Rectal smooth muscle tissue (tissue), 1 donor: ENCODE results near the gene ETV6.
A peak's percentile ranks its signal among the peaks of the same experiment; 100 is the strongest.

Experiments
- H3K27ac ChIP-seq: one replicate; pipeline ENCODE4 v1.7.0; 2013; ENCODE audit warnings: low read depth, low read length, inconsistent platforms
- H3K27me3 ChIP-seq: one replicate; pipeline ENCODE4 v1.7.0; 2013; ENCODE audit warnings: low read length; ENCODE audit not compliant: control insufficient read depth, insufficient read depth
- H3K36me3 ChIP-seq: one replicate; pipeline ENCODE4 v1.7.0; 2013; ENCODE audit warnings: low read length; ENCODE audit not compliant: control insufficient read depth, insufficient read depth
- H3K4me1 ChIP-seq: one replicate; pipeline ENCODE4 v1.7.0; 2013; ENCODE audit warnings: low read length; ENCODE audit not compliant: control insufficient read depth, insufficient read depth
- H3K4me3 ChIP-seq: one replicate; pipeline ENCODE4 v1.7.0; 2013; ENCODE audit warnings: low read length
- H3K9ac ChIP-seq: one replicate; pipeline ENCODE4 v1.7.0; 2013; ENCODE audit warnings: low read length

The ETV6 gene

DNA sequence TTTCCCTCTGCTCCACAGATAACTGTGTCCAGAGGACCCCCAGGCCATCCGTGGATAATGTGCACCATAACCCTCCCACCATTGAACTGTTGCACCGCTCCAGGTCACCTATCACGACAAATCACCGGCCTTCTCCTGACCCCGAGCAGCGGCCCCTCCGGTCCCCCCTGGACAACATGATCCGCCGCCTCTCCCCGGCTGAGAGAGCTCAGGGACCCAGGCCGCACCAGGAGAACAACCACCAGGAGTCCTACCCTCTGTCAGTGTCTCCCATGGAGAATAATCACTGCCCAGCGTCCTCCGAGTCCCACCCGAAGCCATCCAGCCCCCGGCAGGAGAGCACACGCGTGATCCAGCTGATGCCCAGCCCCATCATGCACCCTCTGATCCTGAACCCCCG, 219.9 kb downstream of the ETV6 start:
- Histone ChIP-seq H3K36me3 (peaks cover 11% of the 10 kb centered on the region), H3K4me1 (no peaks in the 10 kb centered on the region), H3K4me3 (no peak overlapping the region), H3K9ac (no peak overlapping the region), H3K27me3 (no peaks in the 10 kb centered on the region), H3K27ac (no peak overlapping the region)

- H3K4me3 ChIP-seq = no peak overlapping the region
- H3K9ac ChIP-seq = no peak overlapping the region
- H3K27ac ChIP-seq = no peak overlapping the region
- peaks cover 11% of the 10 kb centered on the region for H3K36me3 ChIP-seq
- H3K4me1 ChIP-seq = no peaks in the 10 kb centered on the region
- H3K27me3 ChIP-seq = no peaks in the 10 kb centered on the region
These were observed 220.6 kb downstream of the ETV6 start for GRCh38 chr12:11870041-11870451.

DNA sequence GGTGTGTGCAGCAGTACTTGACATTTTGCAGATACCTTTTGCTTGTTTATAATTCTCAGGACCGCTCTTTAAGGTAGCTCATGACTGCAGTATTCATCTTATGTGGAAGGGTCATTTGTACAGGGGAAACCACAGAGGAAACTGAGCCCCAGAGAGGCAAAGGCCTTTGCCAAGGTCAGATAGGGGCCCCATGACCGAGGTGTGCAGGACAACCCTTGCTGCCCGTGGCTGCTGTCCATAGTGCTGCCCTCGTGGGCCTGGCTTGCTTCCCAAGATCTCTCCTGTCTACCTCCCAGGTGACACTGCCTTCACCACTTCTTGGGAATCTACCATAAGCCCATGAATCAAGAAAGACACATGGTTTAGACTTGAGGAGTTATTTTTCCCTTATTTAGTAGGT, 222.6 kb downstream of the ETV6 start:
- Histone ChIP-seq H3K36me3 (peaks cover 11% of the 10 kb centered on the region), H3K27me3 (no peaks in the 10 kb centered on the region), H3K27ac (no peak overlapping the region), H3K9ac (no peak overlapping the region), H3K4me3 (no peak overlapping the region), H3K4me1 (peaks cover 19% of the 10 kb centered on the region)

DNA sequence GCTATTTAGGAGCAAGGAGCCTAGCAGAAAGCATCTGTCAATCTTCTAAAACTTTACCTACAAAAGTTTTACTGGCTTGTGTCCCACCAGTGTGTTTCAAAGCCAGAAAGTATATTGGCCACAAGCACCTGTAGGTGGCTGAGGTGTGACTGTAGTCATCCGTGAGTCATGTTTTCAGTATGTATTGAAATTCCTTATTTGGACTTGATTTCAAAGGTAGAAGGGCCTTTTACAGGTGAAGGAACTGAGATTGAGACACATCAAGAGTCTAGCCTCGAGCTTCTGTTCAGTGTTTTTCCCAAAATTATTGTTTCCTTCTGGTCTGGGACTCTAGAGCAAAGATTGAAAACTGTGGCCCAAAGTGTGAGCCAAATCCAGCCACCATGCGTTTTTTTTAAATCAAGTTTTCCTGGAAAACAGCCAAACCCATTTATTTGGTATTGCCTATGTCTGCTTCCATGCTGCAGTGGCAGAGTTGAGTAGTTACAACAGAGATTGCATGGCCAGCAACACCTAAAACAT, 226.0 kb downstream of the ETV6 start:
- no peaks in the 10 kb centered on the region for H3K27me3 ChIP-seq
- no peak overlapping the region for H3K4me3 ChIP-seq
- H3K9ac ChIP-seq = no peak overlapping the region
- peaks cover under 1% of the 10 kb centered on the region for H3K36me3 ChIP-seq
- H3K4me1 ChIP-seq = peaks cover 39% of the 10 kb centered on the region
- peak overlapping the region; percentile 31 for H3K27ac ChIP-seq

DNA sequence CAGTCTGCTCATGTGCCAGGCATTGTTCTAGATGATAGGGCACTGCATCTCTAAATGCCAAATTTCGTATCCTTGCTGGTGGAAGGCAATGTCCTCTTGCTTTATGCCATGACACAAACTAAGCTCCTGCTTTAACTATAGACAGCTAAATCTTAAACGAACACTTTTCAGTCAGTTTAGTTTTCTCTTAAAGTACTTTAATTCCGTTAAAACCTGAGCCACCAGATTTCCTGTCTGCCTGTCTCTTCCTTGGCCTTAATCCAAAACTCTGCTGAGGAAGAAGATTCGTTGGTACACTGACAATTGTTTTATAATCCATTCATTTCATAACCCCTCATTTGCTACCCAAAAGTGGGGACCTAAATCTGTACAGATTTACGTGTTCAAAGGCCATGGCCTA, 226.8 kb downstream of the ETV6 start:
- no peaks in the 10 kb centered on the region for H3K36me3 ChIP-seq
- no peak overlapping the region for H3K4me3 ChIP-seq
- H3K4me1 ChIP-seq = peaks cover 39% of the 10 kb centered on the region
- H3K9ac ChIP-seq = no peak overlapping the region
- no peaks in the 10 kb centered on the region for H3K27me3 ChIP-seq
- peak overlapping the region; percentile 74 for H3K27ac ChIP-seq

GRCh38 chr12:11877102-11877826, 227.8 kb downstream of the ETV6 start:
- Histone ChIP-seq H3K27ac (peak overlapping the region; percentile 78), H3K27me3 (no peaks in the 10 kb centered on the region), H3K36me3 (no peaks in the 10 kb centered on the region), H3K4me3 (no peak overlapping the region), H3K4me1 (peaks cover 39% of the 10 kb centered on the region), H3K9ac (no peak overlapping the region)

GRCh38 chr12:11877869-11878780, 228.7 kb downstream of the ETV6 start:
- peak overlapping the region; percentile 78 for H3K27ac ChIP-seq
- H3K36me3 ChIP-seq = no peaks in the 10 kb centered on the region
- H3K27me3 ChIP-seq = no peaks in the 10 kb centered on the region
- H3K9ac ChIP-seq = no peak overlapping the region
- H3K4me3 ChIP-seq = peak overlapping the region; percentile 37
- peaks cover 39% of the 10 kb centered on the region for H3K4me1 ChIP-seq

DNA sequence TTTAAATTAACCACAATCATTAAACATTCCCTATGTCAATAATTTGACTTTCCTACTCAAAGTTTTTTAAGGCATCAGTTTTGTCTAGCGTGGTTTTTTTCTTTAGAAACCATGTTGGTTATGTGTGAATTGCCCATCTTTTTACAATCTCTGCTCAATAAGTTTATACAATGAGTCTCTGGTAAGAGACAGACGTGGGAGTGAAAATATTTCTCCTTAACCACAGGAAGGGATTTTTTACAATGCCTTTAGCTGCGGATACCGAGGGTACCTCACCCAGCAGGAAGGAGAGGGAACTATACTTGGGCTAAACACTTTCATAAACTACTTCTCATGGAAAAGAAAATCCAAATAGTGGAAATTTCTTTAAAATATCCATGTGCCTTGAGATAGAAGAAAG, 229.8 kb downstream of the ETV6 start:
- H3K27ac ChIP-seq = no peak overlapping the region
- H3K4me3 ChIP-seq = no peak overlapping the region
- H3K27me3 ChIP-seq = no peaks in the 10 kb centered on the region
- H3K9ac ChIP-seq = no peak overlapping the region
- no peaks in the 10 kb centered on the region for H3K36me3 ChIP-seq
- H3K4me1 ChIP-seq = peaks cover 39% of the 10 kb centered on the region

DNA sequence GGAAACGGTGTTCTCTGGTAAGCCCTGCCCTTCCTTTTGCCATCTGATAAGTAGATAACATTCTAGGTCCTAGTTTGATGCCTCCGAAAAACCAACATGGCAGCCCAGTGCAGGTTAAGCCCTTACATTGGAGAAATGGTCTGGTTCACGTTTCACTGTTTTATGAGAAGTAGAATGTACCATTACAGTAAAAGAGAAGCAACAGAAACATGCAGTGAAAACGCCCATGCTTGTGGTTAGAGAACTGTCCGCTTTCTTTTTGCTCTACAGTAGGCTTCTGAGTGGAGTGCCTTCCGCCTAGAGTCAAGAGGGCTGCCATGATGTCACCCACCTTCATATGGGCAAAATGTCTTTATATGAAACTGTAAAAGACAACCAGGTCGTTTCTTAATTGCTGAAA, 230.9 kb downstream of the ETV6 start:
- Histone ChIP-seq H3K27me3 (no peaks in the 10 kb centered on the region), H3K4me3 (no peak overlapping the region), H3K36me3 (no peaks in the 10 kb centered on the region), H3K27ac (no peak overlapping the region), H3K9ac (no peak overlapping the region), H3K4me1 (peaks cover 39% of the 10 kb centered on the region)

GRCh38 chr12:11881835-11882234, 232.4 kb downstream of the ETV6 start:
- Histone ChIP-seq H3K27ac (peak overlapping the region; percentile 59), H3K27me3 (no peaks in the 10 kb centered on the region), H3K4me1 (peaks cover 30% of the 10 kb centered on the region), H3K4me3 (no peak overlapping the region), H3K9ac (no peak overlapping the region), H3K36me3 (peaks cover 2% of the 10 kb centered on the region)

GRCh38 chr12:11882301-11883019, 233.0 kb downstream of the ETV6 start:
- H3K9ac ChIP-seq = no peak overlapping the region
- peak overlapping the region; percentile 74 for H3K27ac ChIP-seq
- peaks cover 26% of the 10 kb centered on the region for H3K4me1 ChIP-seq
- H3K4me3 ChIP-seq = no peak overlapping the region
- H3K36me3 ChIP-seq = peaks cover 6% of the 10 kb centered on the region
- no peaks in the 10 kb centered on the region for H3K27me3 ChIP-seq

GRCh38 chr12:11884116-11884515, 234.6 kb downstream of the ETV6 start:
- no peaks in the 10 kb centered on the region for H3K27me3 ChIP-seq
- H3K4me1 ChIP-seq = peaks cover 12% of the 10 kb centered on the region
- peaks cover 13% of the 10 kb centered on the region for H3K36me3 ChIP-seq
- H3K9ac ChIP-seq = no peak overlapping the region
- no peak overlapping the region for H3K27ac ChIP-seq
- H3K4me3 ChIP-seq = no peak overlapping the region
